K562 (cell line): ENCODE data around the gene HAUS7. TPM values are rescaled to one million over a fixed set of nuclear protein-coding genes. Genes with fewer than 3 reads are reported as not detected.
A peak's percentile ranks its signal among the peaks of the same experiment; 100 is the strongest.

ENCODE experiments used
- GTF2A2 ChIP-seq: IDR thresholded peaks from 2 replicates; pipeline ENCODE4 v1.6.1; 2016; ENCODE audit warnings: mild to moderate bottlenecking, missing genetic modification characterization, missing compliant biosample characterization
- HMGN3 ChIP-seq: IDR thresholded peaks from 2 replicates; pipeline ENCODE4 v1.6.1; 2011; ENCODE audit warnings: borderline replicate concordance, low read depth, mild to moderate bottlenecking, mixed read lengths, low read length; ENCODE audit not compliant: insufficient read length; ENCODE audit errors: extremely low read depth
- LCOR ChIP-seq: sonication (generic); formaldehyde crosslinking; IDR thresholded peaks from 2 replicates; pipeline ENCODE4 v1.8.0; 2022; ENCODE audit warnings: mild to moderate bottlenecking, missing genetic modification reagents
- RBM25 ChIP-seq: fragments of 200-400 bp; formaldehyde crosslinking; IDR thresholded peaks from 2 replicates; pipeline ENCODE4 v1.6.1; 2018; ENCODE audit warnings: low read length, low read depth, moderate library complexity; ENCODE audit not compliant: severe bottlenecking
- TFAM ChIP-seq: fragments of 250-450 bp; sonication (Bioruptor Pico); conservative IDR thresholded peaks from 2 replicates; pipeline ENCODE4 v1.5.0; 2021; ENCODE audit warnings: mild to moderate bottlenecking, moderate library complexity
- ZNF511 ChIP-seq: sonication (generic); formaldehyde crosslinking; IDR thresholded peaks from 2 replicates; pipeline ENCODE4 v1.8.0; 2022; ENCODE audit warnings: mild to moderate bottlenecking, missing genetic modification reagents
- ZNF592 ChIP-seq: fragments of 450-650 bp; IDR thresholded peaks from 2 replicates; pipeline ENCODE4 v1.6.1; 2017; ENCODE audit warnings: antibody characterized with exemption, mild to moderate bottlenecking
- polyA plus RNA-seq, 8 experiments: library from polyadenylated mRNA; depleted of rRNA in 4 of 8; stranded (reverse) in 5 of 8; unstranded in 3 of 8; fragments of >200 nt; fragmentation: Nextera tagmentation in 2 of 8; fragmentation: Illumina TruSeq in 1 of 8; extraction: Ambion mirVana in 2 of 8; extraction: Trizol in 1 of 8; gene quantifications; 2 replicates each; pipeline versions ENCODE4 v1.2.1 to v1.2.3, GENCODE V29; 2011 to 2014; ENCODE audit warnings: inconsistent platforms in 1 of 8, missing spikeins in 1 of 8
- total RNA-seq, 7 experiments: library from RNA; depleted of rRNA in 6 of 7; stranded (reverse); fragments of >200 nt in 6 of 7; fragmentation: Illumina TruSeq in 2 of 7; extraction: Trizol in 2 of 7; gene quantifications; 2 replicates each; pipeline versions ENCODE4 v1.2.1 to v1.2.3, GENCODE V29; 2011 to 2021; ENCODE audit warnings: low replicate concordance in 1 of 7
- TF ChIP-seq, protein P1 (sequence below): fragments of 450-650 bp; IDR thresholded peaks from 2 replicates; pipeline ENCODE4 v1.6.1; 2016; ENCODE audit warnings: mild to moderate bottlenecking, moderate library complexity

Gene HAUS7
- total and polyA plus RNA-seq, 9 of the 15 experiments (the other 6 are each of a cell fraction or from before 2014, with no cell fraction given), result 10.0 to 94.9 (median 48.8) TPM

DNA sequence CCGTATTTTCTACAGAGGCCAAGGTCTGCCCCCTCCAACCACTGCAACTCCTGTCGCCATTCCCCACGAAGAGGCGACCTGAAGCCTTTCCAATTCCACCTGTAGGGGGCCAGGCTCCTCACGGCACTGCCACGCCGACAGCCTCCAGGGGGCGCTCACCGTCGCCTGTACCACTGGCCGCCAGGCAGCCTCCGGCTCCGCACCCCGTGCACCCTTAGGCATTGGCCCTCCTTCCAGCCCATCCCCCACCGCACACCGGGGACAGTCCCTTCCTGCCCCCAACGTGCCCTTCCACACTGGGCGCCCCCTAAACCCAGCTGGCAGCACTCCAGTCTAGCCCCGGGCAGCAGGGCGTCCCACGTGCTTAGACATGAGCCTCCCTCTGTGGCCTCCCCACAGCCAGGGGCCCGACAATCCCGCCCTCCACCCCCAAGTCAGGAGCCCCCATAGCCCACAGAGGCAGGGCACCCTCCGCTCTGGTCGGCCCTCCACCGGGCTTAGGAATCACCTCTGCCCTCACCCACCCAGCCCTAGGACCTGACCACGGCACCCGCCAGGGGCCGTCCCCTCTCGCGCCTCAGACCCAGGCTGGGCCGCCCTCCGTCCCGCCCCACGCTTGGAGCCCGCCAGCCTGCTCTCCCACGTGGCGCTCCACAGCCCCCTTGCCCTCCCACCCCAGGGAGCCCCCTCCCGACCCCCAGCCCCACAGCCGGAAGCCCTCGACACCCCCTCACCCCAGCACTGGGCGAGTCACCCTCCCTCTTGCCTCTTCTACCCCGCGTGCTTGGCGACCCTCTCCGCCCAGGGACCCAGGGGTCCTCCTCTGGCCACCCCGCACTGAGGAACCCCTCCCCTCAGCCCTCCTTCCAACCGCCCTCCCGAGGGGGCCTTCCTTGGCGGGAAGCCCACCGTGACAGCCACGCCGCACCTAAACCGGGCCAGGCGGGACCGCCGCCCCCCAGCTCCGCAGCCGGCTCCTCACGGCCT is 69.9 kb downstream of the HAUS7 start (continued):
- TF ChIP-seq, protein P1, sequence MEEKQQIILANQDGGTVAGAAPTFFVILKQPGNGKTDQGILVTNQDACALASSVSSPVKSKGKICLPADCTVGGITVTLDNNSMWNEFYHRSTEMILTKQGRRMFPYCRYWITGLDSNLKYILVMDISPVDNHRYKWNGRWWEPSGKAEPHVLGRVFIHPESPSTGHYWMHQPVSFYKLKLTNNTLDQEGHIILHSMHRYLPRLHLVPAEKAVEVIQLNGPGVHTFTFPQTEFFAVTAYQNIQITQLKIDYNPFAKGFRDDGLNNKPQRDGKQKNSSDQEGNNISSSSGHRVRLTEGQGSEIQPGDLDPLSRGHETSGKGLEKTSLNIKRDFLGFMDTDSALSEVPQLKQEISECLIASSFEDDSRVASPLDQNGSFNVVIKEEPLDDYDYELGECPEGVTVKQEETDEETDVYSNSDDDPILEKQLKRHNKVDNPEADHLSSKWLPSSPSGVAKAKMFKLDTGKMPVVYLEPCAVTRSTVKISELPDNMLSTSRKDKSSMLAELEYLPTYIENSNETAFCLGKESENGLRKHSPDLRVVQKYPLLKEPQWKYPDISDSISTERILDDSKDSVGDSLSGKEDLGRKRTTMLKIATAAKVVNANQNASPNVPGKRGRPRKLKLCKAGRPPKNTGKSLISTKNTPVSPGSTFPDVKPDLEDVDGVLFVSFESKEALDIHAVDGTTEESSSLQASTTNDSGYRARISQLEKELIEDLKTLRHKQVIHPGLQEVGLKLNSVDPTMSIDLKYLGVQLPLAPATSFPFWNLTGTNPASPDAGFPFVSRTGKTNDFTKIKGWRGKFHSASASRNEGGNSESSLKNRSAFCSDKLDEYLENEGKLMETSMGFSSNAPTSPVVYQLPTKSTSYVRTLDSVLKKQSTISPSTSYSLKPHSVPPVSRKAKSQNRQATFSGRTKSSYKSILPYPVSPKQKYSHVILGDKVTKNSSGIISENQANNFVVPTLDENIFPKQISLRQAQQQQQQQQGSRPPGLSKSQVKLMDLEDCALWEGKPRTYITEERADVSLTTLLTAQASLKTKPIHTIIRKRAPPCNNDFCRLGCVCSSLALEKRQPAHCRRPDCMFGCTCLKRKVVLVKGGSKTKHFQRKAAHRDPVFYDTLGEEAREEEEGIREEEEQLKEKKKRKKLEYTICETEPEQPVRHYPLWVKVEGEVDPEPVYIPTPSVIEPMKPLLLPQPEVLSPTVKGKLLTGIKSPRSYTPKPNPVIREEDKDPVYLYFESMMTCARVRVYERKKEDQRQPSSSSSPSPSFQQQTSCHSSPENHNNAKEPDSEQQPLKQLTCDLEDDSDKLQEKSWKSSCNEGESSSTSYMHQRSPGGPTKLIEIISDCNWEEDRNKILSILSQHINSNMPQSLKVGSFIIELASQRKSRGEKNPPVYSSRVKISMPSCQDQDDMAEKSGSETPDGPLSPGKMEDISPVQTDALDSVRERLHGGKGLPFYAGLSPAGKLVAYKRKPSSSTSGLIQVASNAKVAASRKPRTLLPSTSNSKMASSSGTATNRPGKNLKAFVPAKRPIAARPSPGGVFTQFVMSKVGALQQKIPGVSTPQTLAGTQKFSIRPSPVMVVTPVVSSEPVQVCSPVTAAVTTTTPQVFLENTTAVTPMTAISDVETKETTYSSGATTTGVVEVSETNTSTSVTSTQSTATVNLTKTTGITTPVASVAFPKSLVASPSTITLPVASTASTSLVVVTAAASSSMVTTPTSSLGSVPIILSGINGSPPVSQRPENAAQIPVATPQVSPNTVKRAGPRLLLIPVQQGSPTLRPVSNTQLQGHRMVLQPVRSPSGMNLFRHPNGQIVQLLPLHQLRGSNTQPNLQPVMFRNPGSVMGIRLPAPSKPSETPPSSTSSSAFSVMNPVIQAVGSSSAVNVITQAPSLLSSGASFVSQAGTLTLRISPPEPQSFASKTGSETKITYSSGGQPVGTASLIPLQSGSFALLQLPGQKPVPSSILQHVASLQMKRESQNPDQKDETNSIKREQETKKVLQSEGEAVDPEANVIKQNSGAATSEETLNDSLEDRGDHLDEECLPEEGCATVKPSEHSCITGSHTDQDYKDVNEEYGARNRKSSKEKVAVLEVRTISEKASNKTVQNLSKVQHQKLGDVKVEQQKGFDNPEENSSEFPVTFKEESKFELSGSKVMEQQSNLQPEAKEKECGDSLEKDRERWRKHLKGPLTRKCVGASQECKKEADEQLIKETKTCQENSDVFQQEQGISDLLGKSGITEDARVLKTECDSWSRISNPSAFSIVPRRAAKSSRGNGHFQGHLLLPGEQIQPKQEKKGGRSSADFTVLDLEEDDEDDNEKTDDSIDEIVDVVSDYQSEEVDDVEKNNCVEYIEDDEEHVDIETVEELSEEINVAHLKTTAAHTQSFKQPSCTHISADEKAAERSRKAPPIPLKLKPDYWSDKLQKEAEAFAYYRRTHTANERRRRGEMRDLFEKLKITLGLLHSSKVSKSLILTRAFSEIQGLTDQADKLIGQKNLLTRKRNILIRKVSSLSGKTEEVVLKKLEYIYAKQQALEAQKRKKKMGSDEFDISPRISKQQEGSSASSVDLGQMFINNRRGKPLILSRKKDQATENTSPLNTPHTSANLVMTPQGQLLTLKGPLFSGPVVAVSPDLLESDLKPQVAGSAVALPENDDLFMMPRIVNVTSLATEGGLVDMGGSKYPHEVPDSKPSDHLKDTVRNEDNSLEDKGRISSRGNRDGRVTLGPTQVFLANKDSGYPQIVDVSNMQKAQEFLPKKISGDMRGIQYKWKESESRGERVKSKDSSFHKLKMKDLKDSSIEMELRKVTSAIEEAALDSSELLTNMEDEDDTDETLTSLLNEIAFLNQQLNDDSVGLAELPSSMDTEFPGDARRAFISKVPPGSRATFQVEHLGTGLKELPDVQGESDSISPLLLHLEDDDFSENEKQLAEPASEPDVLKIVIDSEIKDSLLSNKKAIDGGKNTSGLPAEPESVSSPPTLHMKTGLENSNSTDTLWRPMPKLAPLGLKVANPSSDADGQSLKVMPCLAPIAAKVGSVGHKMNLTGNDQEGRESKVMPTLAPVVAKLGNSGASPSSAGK, result no peak
- no peak for TF ChIP-seq GTF2A2 (tag)
- peak; percentile 56; the same call in 1 of the 2 replicates for TF ChIP-seq ZNF592
- TF ChIP-seq HMGN3, result peak; percentile 39
- TF ChIP-seq ZNF511 (CRISPR knock-in tag), result no peak
- TF ChIP-seq RBM25, result no peak
- TF ChIP-seq LCOR (CRISPR knock-in tag), result no peak
- TF ChIP-seq TFAM (CRISPR knock-in tag), result no peak
